Ovary (tissue), 9 donors: ENCODE measurements around the gene CCNL1. TPM values are rescaled to one million over a fixed set of nuclear protein-coding genes. Genes with fewer than 3 reads are reported as not detected.

Experiments
- DNase-seq, 5 donors: peaks; one replicate each; pipeline ENCODE4 v3.0.0-alpha.2; 2019 to 2020
- H3K27ac ChIP-seq, 2 donors: fragments of 200-600 bp; one replicate each; pipeline versions ENCODE4 v1.5.1 to v1.8.0; 2019 to 2022
- H3K27me3 ChIP-seq: fragments of 200-600 bp; one replicate; pipeline ENCODE4 v1.8.0; 2022
- H3K36me3 ChIP-seq: fragments of 200-600 bp; sonication (generic); one replicate; pipeline ENCODE4 v1.5.1; 2019
- H3K4me1 ChIP-seq: one replicate; pipeline ENCODE4 v1.8.1; 2013; ENCODE audit warnings: mild to moderate bottlenecking, moderate library complexity; ENCODE audit not compliant: insufficient read depth
- H3K4me3 ChIP-seq: fragments of 200-600 bp; sonication (generic); one replicate; pipeline ENCODE4 v1.5.1; 2017
- H3K9me3 ChIP-seq, 2 donors: fragments of 200-600 bp in 1 of 2; sonication (generic) in 1 of 2; one replicate each; pipeline versions ENCODE4 v1.5.1 to v1.8.1; 2013 to 2019; ENCODE audit warnings: mild to moderate bottlenecking in 1 of 2, moderate library complexity in 1 of 2
- CTCF ChIP-seq, 3 donors: fragments of 450-650 bp in 2 of 3; fragments of 200-600 bp in 1 of 3; IDR thresholded peaks; one replicate each; pipeline versions ENCODE4 v1.5.1 to v1.8.0; 2016 to 2022; ENCODE audit warnings: antibody characterized with exemption in 3 of 3, mild to moderate bottlenecking in 1 of 3
- EP300 ChIP-seq: sonication (generic); formaldehyde crosslinking; IDR thresholded peaks from one replicate; pipeline ENCODE4 v1.6.1; 2017; ENCODE audit warnings: antibody characterized with exemption
- POLR2A ChIP-seq: fragments of 450-650 bp; IDR thresholded peaks from one replicate; pipeline ENCODE4 v1.6.1; 2017; ENCODE audit warnings: antibody characterized with exemption, mild to moderate bottlenecking, moderate library complexity
- WGBS, 3 donors: extraction: QIAGEN DNeasy Blood & Tissue Kit in 1 of 3; methylation state at CpG; one replicate each; pipeline versions ENCODE4 v1.1.5 to v1.1.7; 2013 to 2017; 5-methylcytosine and 5-hydroxymethylcytosine counted together
- intact Hi-C, 4 donors: fragments of 100-400 bp; cut with DNase I; formaldehyde crosslinking; loops; one replicate each; pipeline versions ENCODE4 v1.11.0 to v1.15.1; 2022 to 2023
- polyA plus RNA-seq, 2 donors: library from polyadenylated mRNA; stranded (reverse); fragments of 200-250 nt in 1 of 2; fragments of 350-450 nt in 1 of 2; fragmentation: Illumina TruSeq in 1 of 2; extraction: RNeasy Lipid Tissue Mini Kit (QIAGEN cat#74804) in 1 of 2; gene quantifications; one replicate each; pipeline ENCODE4 v1.2.3, GENCODE V29; 2013 to 2014
- total RNA-seq, 7 donors: library from RNA; depleted of rRNA in 2 of 7; stranded (reverse); fragments of >200 nt in 2 of 7; fragmentation: NEBNext Ultra II Directional in 3 of 7; extraction: Animal tissue kit (Norgen Biotek cat#: 25700) in 3 of 7; gene quantifications; one replicate each; pipeline versions ENCODE4 v1.1.0 to v1.2.4, GENCODE V29; 2016 to 2023
- donor health status: DM: no; HTN: no; CAD: no; lungs with moderate emphysema.
- donor health status: DM: no; HTN: no; CAD: no.
- donor health status: Bipolar disorder and iron deficiency.
- donor health status: DM: yes; HTN: yes; CAD: no.
- donor health status: DM: no; HTN: no; CAD: no.
- donor health status: DM: yes; HTN: yes; CAD: no.

Gene CCNL1
- total and polyA plus RNA-seq, 9 donors = 67.6 to 514 (median 96.7) TPM

DNA sequence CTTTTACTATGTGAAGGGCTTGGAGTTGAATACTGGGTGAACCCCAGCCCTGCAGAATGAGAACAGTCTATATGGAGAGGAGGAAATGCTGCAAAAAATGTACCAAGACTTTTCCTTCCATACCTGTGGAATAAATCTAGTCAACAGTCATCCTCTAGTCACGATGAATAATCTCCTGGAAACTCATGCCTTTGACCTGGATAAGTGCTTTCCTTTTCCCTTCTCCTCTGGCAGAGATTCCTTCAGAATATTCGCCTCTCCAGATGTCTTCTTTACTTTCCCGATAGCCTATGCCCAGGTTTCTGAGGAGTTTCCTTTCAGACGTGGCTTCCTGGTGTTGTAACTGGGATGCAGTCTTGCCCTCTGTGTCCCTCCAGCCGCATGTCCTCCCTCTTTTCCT lies 28.1 kb downstream of the CCNL1 start:
- 24 to 28% (median 25%) methylated on average over 5 of the region's 5 CpGs for WGBS, 3 donors
- peaks cover 13% of the 10 kb centered on the region for H3K4me1 ChIP-seq

DNA sequence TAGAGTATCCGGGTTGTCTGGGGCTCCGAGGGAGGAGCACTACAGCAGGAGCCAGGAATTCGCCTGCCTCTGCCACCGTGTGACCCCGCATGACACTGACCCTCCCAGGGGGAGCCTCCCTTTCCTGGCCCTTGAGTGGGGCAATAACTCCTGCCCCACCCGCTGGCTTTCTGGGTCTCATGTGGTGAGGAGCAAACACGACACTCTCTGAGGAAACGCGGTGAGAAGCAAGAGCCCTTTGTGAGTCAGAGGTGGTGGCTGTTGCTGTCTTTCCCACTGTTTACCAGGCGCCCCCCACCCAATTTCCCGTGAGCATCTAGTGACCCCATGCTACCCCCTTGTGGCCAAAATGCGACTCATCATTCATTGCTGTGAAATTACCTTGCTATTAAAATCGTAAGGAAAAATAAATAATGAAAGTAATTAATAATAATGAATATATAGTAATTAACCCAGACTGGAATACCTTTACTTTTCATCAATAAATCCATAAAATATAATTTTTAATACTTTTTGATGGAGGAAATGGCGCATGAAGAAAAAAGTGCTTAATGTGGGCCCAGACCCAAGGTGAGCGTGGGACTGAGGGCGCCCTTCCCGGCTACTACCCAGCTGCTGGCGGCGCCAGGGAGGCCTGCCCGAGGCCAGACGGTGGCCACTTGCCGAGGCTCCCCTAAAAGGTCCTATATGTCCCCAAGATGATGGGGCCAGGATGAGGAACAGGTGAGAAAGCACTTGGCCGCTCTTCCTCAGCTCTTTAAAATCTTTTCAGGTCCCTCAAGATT lies 29.3 kb downstream of the CCNL1 start:
- no peak overlapping the region for H3K4me3 ChIP-seq
- peaks cover 10% of the 10 kb centered on the region for H3K4me1 ChIP-seq
- H3K36me3 ChIP-seq = no peaks in the 10 kb centered on the region
- H3K27me3 ChIP-seq = no peaks in the 10 kb centered on the region
- DNase-seq = peak; percentile 35 to 60 (median 54)
- TF ChIP-seq POLR2A (no peak), CTCF (IDR thresholded peaks at IDR 0.05) (peak in 2 of 3 donors; percentile 30 to 58)
- H3K27ac ChIP-seq = peak overlapping the region; percentile 26 to 38
- H3K9me3 ChIP-seq = no peaks in the 10 kb centered on the region
- intact Hi-C loops = loop anchor here (2.0 to 10.0 kb wide), 9 partner anchors 42 to 1086 kb away; no protein-coding TSS in a partner anchor
- 25 to 27% (median 25%) methylated on average over 19 to 23 of the region's 23 CpGs for WGBS, 3 donors

More for the DNA sequence above, 28.1 kb downstream of the CCNL1 start:
- Histone ChIP-seq H3K4me3 (no peak overlapping the region), H3K9me3 (no peaks in the 10 kb centered on the region), H3K27me3 (no peaks in the 10 kb centered on the region), H3K36me3 (no peaks in the 10 kb centered on the region), H3K27ac (no peak overlapping the region)
- TF ChIP-seq POLR2A (no peak), CTCF (IDR thresholded peaks at IDR 0.05) (no peak), EP300 (no peak)
- DNase-seq = no peak
- intact Hi-C loops = loop anchor here (2.0 to 10.0 kb wide), 9 partner anchors 43 to 1087 kb away; no protein-coding TSS in a partner anchor

GRCh38 chr3:157129803-157130466 lies 30.0 kb downstream of the CCNL1 start:
- peak in 2 of 5 donors; percentile 40 to 46 for DNase-seq
- 62 to 66% (median 64%) methylated on average over 20 of the region's 20 CpGs for WGBS, 3 donors
- Histone ChIP-seq H3K9me3 (no peaks in the 10 kb centered on the region), H3K4me1 (peaks cover 10% of the 10 kb centered on the region), H3K27ac (peak overlapping the region; percentile 26 to 38), H3K36me3 (no peaks in the 10 kb centered on the region), H3K27me3 (no peaks in the 10 kb centered on the region), H3K4me3 (no peak overlapping the region)
- no peak for TF ChIP-seq CTCF (IDR thresholded peaks at IDR 0.05)
- TF ChIP-seq POLR2A = no peak
- TF ChIP-seq EP300 = no peak
- intact Hi-C loops = loop anchor here (2.0 to 10.0 kb wide), 9 partner anchors 41 to 1085 kb away; no protein-coding TSS in a partner anchor

DNA sequence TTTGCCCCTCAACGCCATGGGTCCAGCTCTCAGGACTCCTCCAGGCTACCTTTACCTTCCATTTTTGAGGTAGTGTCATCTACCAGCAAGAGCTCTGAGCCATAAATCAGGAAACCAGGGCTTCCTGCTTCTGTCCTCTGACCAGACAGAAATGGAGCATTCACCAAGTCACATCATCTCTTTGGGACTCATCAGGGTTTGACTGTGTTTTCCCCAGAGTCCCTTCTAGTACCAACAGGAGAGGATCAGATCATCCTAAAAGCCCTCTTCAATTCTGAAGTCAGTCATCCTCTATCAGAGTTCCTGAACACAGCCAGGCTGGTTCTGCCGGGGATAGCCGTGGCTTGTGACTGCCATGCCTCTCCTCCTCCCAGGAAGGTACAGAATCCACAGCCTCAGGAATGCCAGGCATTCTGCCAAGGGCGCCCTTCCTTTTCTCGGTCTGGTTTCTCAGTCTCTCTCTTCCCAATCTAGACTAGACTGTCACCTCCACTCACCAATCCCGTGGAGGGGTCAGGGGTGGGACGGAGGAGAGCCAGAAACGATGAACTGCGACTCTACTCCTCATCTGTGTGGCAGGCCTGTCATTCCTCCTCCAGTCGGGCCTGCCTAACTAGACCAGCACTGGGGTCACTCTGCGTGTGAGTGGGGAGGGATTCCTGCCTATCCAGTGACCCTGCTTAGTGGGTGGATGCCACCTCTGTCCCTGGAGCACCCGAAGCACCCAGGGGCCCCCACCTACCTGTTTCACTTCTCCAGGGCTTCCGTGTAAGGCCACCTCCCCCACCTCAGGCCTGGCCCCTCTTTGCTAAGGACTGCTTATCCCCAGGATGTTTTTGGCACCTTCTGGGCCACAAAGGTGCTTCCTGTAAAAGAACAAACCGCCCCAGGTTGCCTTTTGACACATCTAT lies 30.9 kb downstream of the CCNL1 start:
- no peaks in the 10 kb centered on the region for H3K36me3 ChIP-seq
- H3K9me3 ChIP-seq = no peaks in the 10 kb centered on the region
- WGBS, 3 donors = 69 to 74% (median 74%) methylated on average over 14 of the region's 14 CpGs
- DNase-seq = peak in 3 of 5 donors; percentile 41 to 63 (median 43)
- H3K4me3 ChIP-seq = no peak overlapping the region
- H3K27me3 ChIP-seq = no peaks in the 10 kb centered on the region
- peak overlapping the region; percentile 60 to 65 for H3K27ac ChIP-seq
- no peak for TF ChIP-seq EP300
- no peak for TF ChIP-seq CTCF (IDR thresholded peaks at IDR 0.05)
- no peak for TF ChIP-seq POLR2A
- intact Hi-C loops = loop anchor here in 1 of 4 donors (2.0 kb wide), 1 partner anchor 40 kb away; no protein-coding TSS in a partner anchor
- peaks cover 6% of the 10 kb centered on the region for H3K4me1 ChIP-seq
